Panc1 (cell line): Measurements from ENCODE around the gene SYTL1. TPM values are rescaled to one million over a fixed set of nuclear protein-coding genes. Genes with fewer than 3 reads are reported as not detected.

Source experiments
- ATAC-seq: fragments of 200-7000 bp; cut with Tn5 transposase; 2 replicates; pipeline ENCODE4 v1.9.1; 2020; ENCODE audit warnings: mild to moderate bottlenecking, moderate library complexity
- BruUV-seq: library from RNA; stranded (reverse); fragments of 400-500 nt; replicated peaks from 2 replicates; lab custom pipeline; 2021; lab: Mats Ljungman, UMichigan
- CTCF ChIA-PET: fragments of 300-600 bp; sonication (Branson Sonifier 250); formaldehyde crosslinking; loops from one replicate; lab custom pipeline; 2022; ENCODE audit warnings: antibody characterized with exemption; lab: Charles Lee
- POLR2A ChIA-PET: fragments of 300-600 bp; sonication (Branson Sonifier 250); formaldehyde crosslinking; loops from one replicate; lab custom pipeline; 2022; ENCODE audit warnings: antibody characterized with exemption; lab: Charles Lee
- DNase-seq: peaks from one replicate; pipeline ENCODE4 v3.0.0-alpha.2; 2010; ENCODE audit warnings: low read depth, low spot score
- H3K27ac ChIP-seq: 2 replicates; pipeline ENCODE4 v1.5.1; 2011; ENCODE audit warnings: mild to moderate bottlenecking, low read length, inconsistent platforms
- H3K27me3 ChIP-seq: fragments of 200-500 bp; sonication (Bioruptor generic); 2 replicates; pipeline ENCODE4 v1.6.0; 2014; ENCODE audit warnings: low read length, inconsistent platforms; ENCODE audit not compliant: control insufficient read depth, insufficient read depth
- H3K36me3 ChIP-seq: fragments of 200-500 bp; sonication (Bioruptor generic); 2 replicates; pipeline ENCODE4 v1.5.1; 2014; ENCODE audit warnings: inconsistent platforms, mild to moderate bottlenecking, low read length, moderate library complexity; ENCODE audit not compliant: control insufficient read depth, insufficient read depth
- H3K4me1 ChIP-seq: 2 replicates; pipeline ENCODE4 v1.5.1; 2011; ENCODE audit warnings: inconsistent platforms, mild to moderate bottlenecking, low read length, moderate library complexity; ENCODE audit not compliant: control insufficient read depth, insufficient read depth
- H3K4me3 ChIP-seq, 2 experiments: 2 replicates each; pipeline ENCODE4 v1.5.1; 2011 to 2012; ENCODE audit warnings: low read depth in 2 of 2, low read length in 2 of 2, mild to moderate bottlenecking in 2 of 2, inconsistent platforms in 1 of 2, moderate library complexity in 1 of 2
- H3K9me3 ChIP-seq: fragments of 200-500 bp; sonication (Bioruptor generic); 2 replicates; pipeline ENCODE4 v1.5.1; 2014; ENCODE audit warnings: low read depth, mild to moderate bottlenecking, inconsistent platforms, low read length, moderate library complexity; ENCODE audit not compliant: control insufficient read depth, insufficient read depth
- POLR2AphosphoS5 ChIP-seq: IDR thresholded peaks from 2 replicates; pipeline ENCODE4 v1.6.1; 2012; ENCODE audit warnings: mild to moderate bottlenecking, low read depth, low read length, moderate library complexity
- SIN3A ChIP-seq: IDR thresholded peaks from 2 replicates; pipeline ENCODE4 v1.6.1; 2012; ENCODE audit warnings: low read depth, mild to moderate bottlenecking, low read length, moderate library complexity, borderline replicate concordance; ENCODE audit not compliant: insufficient read depth
- TCF7L2 ChIP-seq: IDR thresholded peaks from 2 replicates; pipeline ENCODE4 v1.6.1; 2011; ENCODE audit warnings: mild to moderate bottlenecking, low read depth, low read length, inconsistent platforms
- in situ Hi-C: cut with HindIII; loops from 2 replicates; pipeline ENCODE4 v1.10.0; 2016; ENCODE audit warnings: low sequenced_read_pairs, low pct_unique_long_range_greater_than_20kb
- intact Hi-C: fragments of 100-400 bp; cut with micrococcal nuclease; formaldehyde crosslinking; loops from one replicate; pipeline ENCODE4 v1.10.0; 2022; ENCODE audit not compliant: unreplicated experiment
- total RNA-seq: library from RNA; stranded (reverse); gene quantifications from one replicate; pipeline ENCODE4 v1.2.1, GENCODE V29; 2021; ENCODE audit not compliant: unreplicated experiment
- TF ChIP-seq, protein P1 (sequence below): fragments of 450-650 bp; IDR thresholded peaks from 2 replicates; pipeline ENCODE4 v1.5.1; 2017; ENCODE audit warnings: mild to moderate bottlenecking
- TF ChIP-seq, protein P2 (sequence below), 2 experiments: IDR thresholded peaks; 2 replicates each; pipeline ENCODE4 v1.6.1; 2011 to 2012; ENCODE audit warnings: low read depth in 2 of 2, control low read depth in 1 of 2, low read length in 1 of 2, mild to moderate bottlenecking in 1 of 2, moderate library complexity in 1 of 2; ENCODE audit not compliant: insufficient read depth in 1 of 2

Gene SYTL1
- total RNA-seq, 1 experiment from 2014 or later = 2.4 TPM

DNA sequence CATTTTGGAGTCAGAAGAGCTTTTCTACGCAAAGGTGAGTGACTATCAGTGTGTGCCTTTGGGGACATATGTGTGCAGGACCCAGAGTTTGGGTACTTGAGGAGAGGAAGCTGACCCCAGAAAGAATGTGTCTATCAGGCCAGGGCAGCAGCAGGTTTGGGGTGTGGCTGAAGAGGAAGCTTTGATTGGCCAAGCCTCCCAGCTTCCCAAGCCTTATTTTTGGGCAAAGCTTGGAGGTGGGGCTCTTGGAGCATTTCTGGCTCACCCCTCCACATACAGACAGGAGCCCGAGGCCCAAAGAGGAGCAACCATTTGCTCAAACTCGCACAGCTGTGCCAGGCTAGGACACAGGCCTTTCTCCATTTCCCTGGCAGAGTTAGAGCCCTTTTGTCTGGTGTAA, 55.3 kb downstream of the SYTL1 start:
- H3K9me3 ChIP-seq = no peaks in the 10 kb centered on the region
- ChIA-PET POLR2A (no interaction called here), CTCF (interaction anchor here (0.7 to 1.6 kb wide), 2 partner anchors 39 to 350 kb away, joined by 4 to 10 read pairs; no protein-coding TSS in a partner anchor)
- no peak overlapping the region for H3K4me3 ChIP-seq
- no peaks in the 10 kb centered on the region for H3K27me3 ChIP-seq
- H3K27ac ChIP-seq = no peak overlapping the region
- no peaks in the 10 kb centered on the region for H3K36me3 ChIP-seq
- H3K4me1 ChIP-seq = no peaks in the 10 kb centered on the region
- no peak for TF ChIP-seq TCF7L2
- TF ChIP-seq, protein P1, sequence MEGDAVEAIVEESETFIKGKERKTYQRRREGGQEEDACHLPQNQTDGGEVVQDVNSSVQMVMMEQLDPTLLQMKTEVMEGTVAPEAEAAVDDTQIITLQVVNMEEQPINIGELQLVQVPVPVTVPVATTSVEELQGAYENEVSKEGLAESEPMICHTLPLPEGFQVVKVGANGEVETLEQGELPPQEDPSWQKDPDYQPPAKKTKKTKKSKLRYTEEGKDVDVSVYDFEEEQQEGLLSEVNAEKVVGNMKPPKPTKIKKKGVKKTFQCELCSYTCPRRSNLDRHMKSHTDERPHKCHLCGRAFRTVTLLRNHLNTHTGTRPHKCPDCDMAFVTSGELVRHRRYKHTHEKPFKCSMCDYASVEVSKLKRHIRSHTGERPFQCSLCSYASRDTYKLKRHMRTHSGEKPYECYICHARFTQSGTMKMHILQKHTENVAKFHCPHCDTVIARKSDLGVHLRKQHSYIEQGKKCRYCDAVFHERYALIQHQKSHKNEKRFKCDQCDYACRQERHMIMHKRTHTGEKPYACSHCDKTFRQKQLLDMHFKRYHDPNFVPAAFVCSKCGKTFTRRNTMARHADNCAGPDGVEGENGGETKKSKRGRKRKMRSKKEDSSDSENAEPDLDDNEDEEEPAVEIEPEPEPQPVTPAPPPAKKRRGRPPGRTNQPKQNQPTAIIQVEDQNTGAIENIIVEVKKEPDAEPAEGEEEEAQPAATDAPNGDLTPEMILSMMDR = no peak
- TF ChIP-seq POLR2AphosphoS5 = no peak
- TF ChIP-seq SIN3A = no peak
- TF ChIP-seq, protein P2, sequence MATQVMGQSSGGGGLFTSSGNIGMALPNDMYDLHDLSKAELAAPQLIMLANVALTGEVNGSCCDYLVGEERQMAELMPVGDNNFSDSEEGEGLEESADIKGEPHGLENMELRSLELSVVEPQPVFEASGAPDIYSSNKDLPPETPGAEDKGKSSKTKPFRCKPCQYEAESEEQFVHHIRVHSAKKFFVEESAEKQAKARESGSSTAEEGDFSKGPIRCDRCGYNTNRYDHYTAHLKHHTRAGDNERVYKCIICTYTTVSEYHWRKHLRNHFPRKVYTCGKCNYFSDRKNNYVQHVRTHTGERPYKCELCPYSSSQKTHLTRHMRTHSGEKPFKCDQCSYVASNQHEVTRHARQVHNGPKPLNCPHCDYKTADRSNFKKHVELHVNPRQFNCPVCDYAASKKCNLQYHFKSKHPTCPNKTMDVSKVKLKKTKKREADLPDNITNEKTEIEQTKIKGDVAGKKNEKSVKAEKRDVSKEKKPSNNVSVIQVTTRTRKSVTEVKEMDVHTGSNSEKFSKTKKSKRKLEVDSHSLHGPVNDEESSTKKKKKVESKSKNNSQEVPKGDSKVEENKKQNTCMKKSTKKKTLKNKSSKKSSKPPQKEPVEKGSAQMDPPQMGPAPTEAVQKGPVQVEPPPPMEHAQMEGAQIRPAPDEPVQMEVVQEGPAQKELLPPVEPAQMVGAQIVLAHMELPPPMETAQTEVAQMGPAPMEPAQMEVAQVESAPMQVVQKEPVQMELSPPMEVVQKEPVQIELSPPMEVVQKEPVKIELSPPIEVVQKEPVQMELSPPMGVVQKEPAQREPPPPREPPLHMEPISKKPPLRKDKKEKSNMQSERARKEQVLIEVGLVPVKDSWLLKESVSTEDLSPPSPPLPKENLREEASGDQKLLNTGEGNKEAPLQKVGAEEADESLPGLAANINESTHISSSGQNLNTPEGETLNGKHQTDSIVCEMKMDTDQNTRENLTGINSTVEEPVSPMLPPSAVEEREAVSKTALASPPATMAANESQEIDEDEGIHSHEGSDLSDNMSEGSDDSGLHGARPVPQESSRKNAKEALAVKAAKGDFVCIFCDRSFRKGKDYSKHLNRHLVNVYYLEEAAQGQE (IDR thresholded peaks at IDR 0.05; ENCODE audit: insufficient read depth in 1 of 2, low read depth in 2 of 2, low read length in 1 of 2) = no peak
- BruUV-seq = no TSS peak
- intact Hi-C loops (loop anchor here (10.0 kb wide), 1 partner anchor 268 kb away; no protein-coding TSS in a partner anchor), in situ Hi-C loops (no loop called here)
- DNase-seq = no peak
- no peak for ATAC-seq

DNA sequence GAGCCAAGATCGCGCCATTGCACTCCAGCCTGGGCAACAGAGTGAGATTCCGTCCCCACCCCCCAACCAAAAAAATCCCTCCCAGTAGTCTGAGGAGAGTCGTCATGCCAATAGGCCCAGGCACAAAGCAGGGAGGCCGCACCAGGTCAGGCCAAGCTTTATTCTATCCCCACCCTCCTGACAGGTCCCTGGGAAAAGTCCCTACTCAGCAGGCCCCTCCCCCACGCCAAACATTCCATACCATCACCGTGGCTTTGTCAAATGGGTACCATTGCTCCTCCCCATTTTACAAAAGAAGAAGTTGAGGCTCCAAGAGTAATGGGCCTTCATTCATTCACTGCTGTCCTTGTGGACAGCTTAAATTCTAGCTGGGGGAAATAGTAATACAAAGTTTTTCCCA, 55.9 kb downstream of the SYTL1 start:
- Histone ChIP-seq H3K27ac (no peak overlapping the region), H3K4me1 (no peaks in the 10 kb centered on the region; the same call in 1 of the 2 replicates), H3K4me3 (no peak overlapping the region), H3K9me3 (no peaks in the 10 kb centered on the region), H3K36me3 (no peaks in the 10 kb centered on the region), H3K27me3 (no peaks in the 10 kb centered on the region)
- no peak for ATAC-seq
- BruUV-seq = no TSS peak
- CTCF ChIA-PET = interaction anchor here (0.7 to 1.6 kb wide), 3 partner anchors 19 to 381 kb away, joined by 3 to 4 read pairs (median 3); no protein-coding TSS in a partner anchor
- in situ Hi-C loops = no loop called here
- DNase-seq = no peak
- intact Hi-C loops = loop anchor here (10.0 kb wide), 1 partner anchor 267 kb away; no protein-coding TSS in a partner anchor
- TF ChIP-seq SIN3A = no peak
- TF ChIP-seq, protein P1 = no peak
- TF ChIP-seq TCF7L2 = no peak
- TF ChIP-seq, protein P2 (IDR thresholded peaks at IDR 0.05; ENCODE audit: insufficient read depth in 1 of 2, low read depth in 2 of 2, low read length in 1 of 2) = no peak
- TF ChIP-seq POLR2AphosphoS5 = no peak
- POLR2A ChIA-PET = no interaction called here
